ENCODE results near the gene SLC4A8. TPM values are rescaled to one million over a fixed set of nuclear protein-coding genes. Genes with fewer than 3 reads are reported as not detected.

The SLC4A8 gene
- total and polyA plus RNA-seq, 11 donors = 0.07 to 3.6 (median 0.51) TPM

DNA sequence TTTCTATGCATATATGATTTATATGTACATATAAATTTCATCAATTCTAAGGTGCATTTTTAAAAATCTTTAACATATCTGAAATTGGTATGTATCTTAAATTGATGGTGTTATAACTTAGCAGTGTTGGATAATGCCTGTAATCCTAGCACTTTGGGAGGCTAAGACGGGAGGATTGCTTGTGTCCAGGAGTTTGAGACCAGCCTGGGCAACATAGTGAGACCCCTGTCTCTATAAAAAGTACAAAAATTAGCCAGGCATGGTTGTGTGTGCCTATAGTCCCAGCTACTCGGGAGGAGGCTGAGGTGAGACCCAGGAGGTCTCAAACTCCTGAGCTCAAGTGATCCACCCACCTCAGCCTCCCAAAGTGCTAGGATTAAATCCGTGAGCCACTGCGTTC, 27.0 kb upstream of the SLC4A8 start:
- intact Hi-C loops (cut with DNase I) = no loop called here
- no peak for ATAC-seq
- Histone ChIP-seq H3K36me3 (no peaks in the 10 kb centered on the region), H3K4me1 (peaks cover 0 to 43% (median 0%) of the 10 kb centered on the region in 12 donors), H3K27ac (no peak overlapping the region), H3K4me3 (no peak overlapping the region), H3K9me3 (no peaks in the 10 kb centered on the region), H3K27me3 (peaks cover 0 to 23% (median 2%) of the 10 kb centered on the region in 9 donors)
- DNase-seq = no peak
- WGBS, 4 donors = 82 to 88% (median 83%) methylated on average over 4 of the region's 4 CpGs
- TF ChIP-seq POLR2A (IDR thresholded peaks at IDR 0.05) = no peak

DNA sequence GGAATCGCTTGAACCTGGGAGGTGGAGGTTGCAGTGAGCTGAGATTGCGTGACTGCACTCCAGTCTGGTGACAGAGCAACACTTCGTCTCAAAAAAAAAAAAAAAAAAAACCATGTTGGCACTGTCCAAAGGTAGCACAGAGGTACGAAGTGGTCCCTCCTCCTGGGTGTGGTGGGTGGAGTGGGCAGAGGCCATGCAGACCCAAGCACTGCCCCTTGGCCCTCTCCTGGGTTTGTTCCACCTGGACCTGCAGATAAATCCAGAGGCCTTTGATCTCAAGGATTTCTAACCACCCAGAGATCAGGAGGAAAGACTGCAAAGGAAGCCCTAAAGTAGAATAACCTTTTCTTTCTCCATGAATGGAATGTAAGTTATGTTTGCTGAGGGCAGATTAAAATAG, 24.7 kb upstream of the SLC4A8 start:
- Histone ChIP-seq H3K27me3 (peaks cover 0 to 7% (median 0%) of the 10 kb centered on the region in 9 donors), H3K9me3 (no peaks in the 10 kb centered on the region), H3K36me3 (no peaks in the 10 kb centered on the region), H3K27ac (no peak overlapping the region), H3K4me3 (no peak overlapping the region), H3K4me1 (peaks cover 0 to 21% (median 0%) of the 10 kb centered on the region in 12 donors)
- DNase-seq = no peak
- no peak for ATAC-seq
- intact Hi-C loops (cut with DNase I) = no loop called here
- 62 to 78% (median 73%) methylated on average over 4 of the region's 4 CpGs for WGBS, 4 donors
- TF ChIP-seq POLR2A (IDR thresholded peaks at IDR 0.05) = no peak
- TF ChIP-seq, protein P1, sequence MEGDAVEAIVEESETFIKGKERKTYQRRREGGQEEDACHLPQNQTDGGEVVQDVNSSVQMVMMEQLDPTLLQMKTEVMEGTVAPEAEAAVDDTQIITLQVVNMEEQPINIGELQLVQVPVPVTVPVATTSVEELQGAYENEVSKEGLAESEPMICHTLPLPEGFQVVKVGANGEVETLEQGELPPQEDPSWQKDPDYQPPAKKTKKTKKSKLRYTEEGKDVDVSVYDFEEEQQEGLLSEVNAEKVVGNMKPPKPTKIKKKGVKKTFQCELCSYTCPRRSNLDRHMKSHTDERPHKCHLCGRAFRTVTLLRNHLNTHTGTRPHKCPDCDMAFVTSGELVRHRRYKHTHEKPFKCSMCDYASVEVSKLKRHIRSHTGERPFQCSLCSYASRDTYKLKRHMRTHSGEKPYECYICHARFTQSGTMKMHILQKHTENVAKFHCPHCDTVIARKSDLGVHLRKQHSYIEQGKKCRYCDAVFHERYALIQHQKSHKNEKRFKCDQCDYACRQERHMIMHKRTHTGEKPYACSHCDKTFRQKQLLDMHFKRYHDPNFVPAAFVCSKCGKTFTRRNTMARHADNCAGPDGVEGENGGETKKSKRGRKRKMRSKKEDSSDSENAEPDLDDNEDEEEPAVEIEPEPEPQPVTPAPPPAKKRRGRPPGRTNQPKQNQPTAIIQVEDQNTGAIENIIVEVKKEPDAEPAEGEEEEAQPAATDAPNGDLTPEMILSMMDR (IDR thresholded peaks at IDR 0.05) = no peak

DNA sequence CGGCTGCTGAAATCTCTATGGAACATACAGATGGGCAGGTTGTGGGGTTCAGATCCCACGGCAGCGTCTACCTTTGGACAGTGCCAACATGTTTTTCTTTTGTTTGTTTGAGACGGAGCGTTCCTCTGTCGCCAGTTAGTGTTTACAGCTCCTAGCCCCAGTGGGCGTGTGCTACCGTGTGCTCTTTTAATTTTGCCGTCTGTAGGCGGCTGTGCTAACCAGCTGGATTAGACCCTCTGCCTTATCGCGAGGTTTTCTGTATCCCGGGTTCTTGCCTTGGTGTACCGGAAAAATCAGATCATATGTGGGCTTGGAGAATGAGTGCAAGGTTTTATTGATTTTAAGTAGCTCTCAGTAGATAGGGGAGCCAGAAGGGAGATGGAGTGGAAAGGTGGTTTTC, 23.6 kb upstream of the SLC4A8 start:
- Histone ChIP-seq H3K27me3 (peaks cover 0 to 5% (median 0%) of the 10 kb centered on the region in 9 donors), H3K27ac (no peak overlapping the region), H3K9me3 (no peaks in the 10 kb centered on the region), H3K4me1 (peaks cover 0 to 9% (median 0%) of the 10 kb centered on the region in 12 donors), H3K36me3 (no peaks in the 10 kb centered on the region), H3K4me3 (no peak overlapping the region)
- no peak for TF ChIP-seq POLR2A (IDR thresholded peaks at IDR 0.05)
- TF ChIP-seq, protein P1 (IDR thresholded peaks at IDR 0.05) = no peak
- 90 to 95% (median 93%) methylated on average over 14 of the region's 14 CpGs for WGBS, 4 donors
- intact Hi-C loops (cut with DNase I) = no loop called here
- DNase-seq (no peak), ATAC-seq (no peak)

DNA sequence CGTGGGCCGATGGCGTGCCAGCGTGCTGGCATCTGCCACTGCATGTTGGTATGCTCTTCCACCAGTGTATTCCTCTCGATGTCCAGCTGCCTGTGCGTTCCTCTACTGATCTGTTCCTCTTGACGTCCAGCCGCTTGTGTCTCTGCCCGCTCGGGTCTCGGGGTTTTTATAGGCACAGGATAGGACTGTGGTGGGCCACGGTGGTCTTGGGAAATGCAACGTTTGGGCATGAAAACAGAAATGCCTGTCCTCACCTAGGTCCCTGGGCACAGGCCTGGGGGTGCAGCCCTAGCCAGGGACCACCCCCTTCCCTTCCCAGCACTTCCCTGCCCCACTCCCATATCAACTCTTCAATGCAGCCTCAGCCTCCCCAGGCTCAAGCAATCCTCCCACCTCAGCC, 23.1 kb upstream of the SLC4A8 start:
- no peaks in the 10 kb centered on the region for H3K36me3 ChIP-seq
- DNase-seq (no peak), ATAC-seq (no peak)
- H3K9me3 ChIP-seq = no peaks in the 10 kb centered on the region
- intact Hi-C loops (cut with DNase I) = no loop called here
- H3K27ac ChIP-seq = no peak overlapping the region
- WGBS, 4 donors = 89 to 94% (median 93%) methylated on average over 13 of the region's 13 CpGs
- no peak overlapping the region for H3K4me3 ChIP-seq
- peaks cover 0 to 5% (median 0%) of the 10 kb centered on the region in 9 donors for H3K27me3 ChIP-seq
- TF ChIP-seq, protein P1 (IDR thresholded peaks at IDR 0.05) = no peak
- peaks cover 0 to 7% (median 0%) of the 10 kb centered on the region in 12 donors for H3K4me1 ChIP-seq

DNA sequence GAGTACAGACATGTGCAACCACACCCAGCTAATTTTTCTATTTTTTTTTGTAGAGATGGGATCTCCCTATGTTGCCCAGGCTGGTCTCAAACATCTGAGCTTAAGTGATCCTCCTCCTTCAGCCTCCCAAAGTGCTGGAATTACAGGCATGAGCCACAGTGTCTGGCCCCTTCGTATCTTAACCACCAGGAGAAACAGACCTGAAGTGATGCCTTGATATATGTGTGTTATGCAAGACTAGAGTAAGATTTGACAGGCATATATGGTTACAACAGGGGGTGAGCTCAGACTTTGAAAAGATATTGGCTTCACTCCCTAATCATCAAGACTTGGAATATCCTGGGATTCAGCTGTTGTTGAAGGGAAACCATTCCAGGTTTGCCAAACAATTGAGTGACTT, 22.7 kb upstream of the SLC4A8 start:
- 0 to 7% (median 0%) methylated on average over 1 of the region's 1 CpG for WGBS, 4 donors
- DNase-seq (no peak), ATAC-seq (no peak)
- TF ChIP-seq, protein P1 (IDR thresholded peaks at IDR 0.05) = no peak
- TF ChIP-seq POLR2A (IDR thresholded peaks at IDR 0.05) = no peak
- H3K9me3 ChIP-seq = no peaks in the 10 kb centered on the region
- H3K4me3 ChIP-seq = no peak overlapping the region
- H3K36me3 ChIP-seq = no peaks in the 10 kb centered on the region
- peaks cover 0 to 5% (median 0%) of the 10 kb centered on the region in 9 donors for H3K27me3 ChIP-seq
- H3K4me1 ChIP-seq = peaks cover 0 to 7% (median 0%) of the 10 kb centered on the region in 12 donors
- no peak overlapping the region for H3K27ac ChIP-seq
- intact Hi-C loops (cut with DNase I) = no loop called here
